Upper lobe of right lung (tissue), 1 donor: ENCODE results near the gene MIEN1. TPM values are rescaled to one million over a fixed set of nuclear protein-coding genes. Genes with fewer than 3 reads are reported as not detected.

Source experiments
- ATAC-seq: fragments of 200-7000 bp; cut with Tn5 transposase; one replicate; pipeline ENCODE4 v1.9.1; 2020; ENCODE audit warnings: mild to moderate bottlenecking, moderate library complexity
- DNase-seq: peaks from one replicate; pipeline ENCODE4 v3.0.0-alpha.2; 2020
- H3K27ac ChIP-seq: fragments of 200-600 bp; one replicate; pipeline ENCODE4 v1.8.0; 2022
- H3K27me3 ChIP-seq: fragments of 200-600 bp; one replicate; pipeline ENCODE4 v1.8.0; 2022; ENCODE audit warnings: mild to moderate bottlenecking
- H3K36me3 ChIP-seq: fragments of 200-600 bp; one replicate; pipeline ENCODE4 v1.8.0; 2022
- H3K4me1 ChIP-seq: fragments of 200-600 bp; one replicate; pipeline ENCODE4 v1.8.0; 2022
- H3K4me3 ChIP-seq: fragments of 200-600 bp; one replicate; pipeline ENCODE4 v1.8.0; 2022; ENCODE audit warnings: mild to moderate bottlenecking
- H3K9me3 ChIP-seq: fragments of 200-600 bp; one replicate; pipeline ENCODE4 v1.8.0; 2022
- CTCF ChIP-seq: fragments of 200-600 bp; IDR thresholded peaks from one replicate; pipeline ENCODE4 v1.8.0; 2022; ENCODE audit warnings: antibody characterized with exemption
- intact Hi-C: fragments of 100-400 bp; cut with DNase I; formaldehyde crosslinking; loops from one replicate; pipeline ENCODE4 v1.11.0; 2022
- total RNA-seq: library from RNA; stranded (reverse); fragmentation: NEBNext Ultra II Directional; extraction: Animal tissue kit (Norgen Biotek cat#: 25700); gene quantifications from one replicate; pipeline ENCODE4 v1.2.1, GENCODE V29; 2021
- donor health status: DM: no; HTN: yes; CAD: no; lungs with severe emphysema.

Gene MIEN1
- total RNA-seq, 1 donor from 2014 or later, result 48.5 TPM

GRCh38 chr17:39719563-39720355, 10.6 kb downstream of the MIEN1 start:
- no peak for TF ChIP-seq CTCF
- ATAC-seq (no peak), DNase-seq (no peak)
- Histone ChIP-seq H3K27me3 (no peaks in the 10 kb centered on the region), H3K9me3 (no peaks in the 10 kb centered on the region), H3K4me1 (no peaks in the 10 kb centered on the region), H3K36me3 (peaks cover 44% of the 10 kb centered on the region), H3K27ac (no peak overlapping the region), H3K4me3 (no peak overlapping the region)
- intact Hi-C loops, result no loop called here

DNA sequence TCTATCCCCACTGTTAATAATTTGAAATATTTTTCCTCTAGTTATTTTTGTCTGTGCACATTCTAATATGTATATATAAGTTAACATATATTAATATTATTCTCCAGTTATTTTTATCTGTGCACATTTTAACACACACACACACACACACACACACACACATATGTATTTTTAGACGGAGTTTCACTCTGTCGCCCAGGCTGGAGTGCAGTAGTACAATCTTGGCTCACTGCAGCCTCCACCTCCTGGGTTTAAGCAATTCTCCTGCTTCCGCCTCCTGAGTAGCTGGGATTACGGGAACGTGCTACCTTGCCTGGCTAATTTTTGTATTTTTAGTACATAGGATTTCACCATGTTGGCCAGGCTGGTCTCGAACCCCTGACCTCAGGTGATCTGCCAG, 12.7 kb downstream of the MIEN1 start:
- H3K27me3 ChIP-seq, result no peaks in the 10 kb centered on the region
- DNase-seq (no peak), ATAC-seq (no peak)
- no peak overlapping the region for H3K4me3 ChIP-seq
- H3K4me1 ChIP-seq, result no peaks in the 10 kb centered on the region
- peaks cover 50% of the 10 kb centered on the region for H3K36me3 ChIP-seq
- no peak for TF ChIP-seq CTCF
- H3K9me3 ChIP-seq, result no peaks in the 10 kb centered on the region
- H3K27ac ChIP-seq, result no peak overlapping the region
- intact Hi-C loops, result no loop called here

DNA sequence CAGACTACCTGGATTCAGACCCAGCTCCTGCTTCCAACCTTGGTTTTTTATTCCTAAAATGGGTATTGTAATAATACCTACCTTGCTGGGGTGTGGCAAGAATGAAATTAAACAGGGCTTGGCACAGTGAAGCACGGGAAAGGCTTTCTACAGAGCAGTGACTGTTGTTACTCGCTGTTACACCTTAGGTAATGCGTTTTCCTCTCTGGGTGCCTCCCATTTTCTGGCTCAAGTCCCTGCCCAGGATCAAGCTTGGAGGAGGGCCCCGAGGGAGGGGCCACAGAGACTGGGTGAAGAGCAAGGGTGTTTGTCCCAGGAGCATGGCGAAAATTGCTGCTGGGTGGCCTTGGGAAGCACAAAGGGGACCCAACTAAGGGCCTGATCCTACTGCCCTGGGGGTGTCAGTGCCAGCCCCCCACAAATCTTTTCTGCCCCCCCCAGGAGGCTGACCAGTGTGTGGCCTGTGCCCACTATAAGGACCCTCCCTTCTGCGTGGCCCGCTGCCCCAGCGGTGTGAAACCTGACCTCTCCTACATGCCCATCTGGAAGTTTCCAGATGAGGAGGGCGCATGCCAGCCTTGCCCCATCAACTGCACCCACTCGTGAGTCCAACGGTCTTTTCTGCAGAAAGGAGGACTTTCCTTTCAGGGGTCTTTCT, 13.3 kb downstream of the MIEN1 start:
- H3K9me3 ChIP-seq, result no peaks in the 10 kb centered on the region
- H3K4me3 ChIP-seq, result no peak overlapping the region
- H3K4me1 ChIP-seq, result no peaks in the 10 kb centered on the region
- intact Hi-C loops, result no loop called here
- no peak for TF ChIP-seq CTCF
- ATAC-seq (peak; percentile 88), DNase-seq (no peak)
- peak overlapping the region; percentile 55 for H3K27ac ChIP-seq
- no peaks in the 10 kb centered on the region for H3K27me3 ChIP-seq
- H3K36me3 ChIP-seq, result peaks cover 53% of the 10 kb centered on the region

DNA sequence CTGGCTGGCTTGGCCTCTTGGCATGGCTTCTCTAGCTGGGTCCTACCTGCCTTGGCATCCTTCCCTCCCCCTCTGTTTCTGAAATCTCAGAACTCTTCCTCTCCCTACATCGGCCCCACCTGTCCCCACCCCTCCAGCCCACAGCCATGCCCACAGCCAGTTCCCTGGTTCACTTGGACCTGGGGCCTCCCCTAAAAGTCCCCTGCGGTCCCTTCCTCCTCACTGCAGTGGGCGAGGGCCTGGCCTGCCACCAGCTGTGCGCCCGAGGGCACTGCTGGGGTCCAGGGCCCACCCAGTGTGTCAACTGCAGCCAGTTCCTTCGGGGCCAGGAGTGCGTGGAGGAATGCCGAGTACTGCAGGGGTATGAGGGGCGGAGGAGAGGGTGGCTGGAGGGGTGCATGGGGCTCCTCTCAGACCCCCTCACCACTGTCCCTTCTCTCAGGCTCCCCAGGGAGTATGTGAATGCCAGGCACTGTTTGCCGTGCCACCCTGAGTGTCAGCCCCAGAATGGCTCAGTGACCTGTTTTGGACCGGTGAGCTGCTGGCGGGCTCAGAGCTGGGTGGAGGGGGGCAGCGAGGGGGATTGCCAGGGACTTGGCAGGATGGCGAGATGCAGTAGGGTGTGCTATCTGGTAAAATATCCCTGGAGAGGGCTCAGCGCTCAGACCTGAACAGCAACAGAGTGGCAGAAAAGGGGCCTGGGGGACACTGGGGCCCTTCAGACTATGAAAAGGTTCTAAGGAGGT, 14.1 kb downstream of the MIEN1 start:
- ATAC-seq, result peak; percentile 11
- Histone ChIP-seq H3K27me3 (no peaks in the 10 kb centered on the region), H3K9me3 (no peaks in the 10 kb centered on the region), H3K4me1 (no peaks in the 10 kb centered on the region), H3K36me3 (peaks cover 54% of the 10 kb centered on the region), H3K4me3 (no peak overlapping the region), H3K27ac (peak overlapping the region; percentile 55)
- no peak for TF ChIP-seq CTCF
- intact Hi-C loops, result no loop called here
- no peak for DNase-seq

DNA sequence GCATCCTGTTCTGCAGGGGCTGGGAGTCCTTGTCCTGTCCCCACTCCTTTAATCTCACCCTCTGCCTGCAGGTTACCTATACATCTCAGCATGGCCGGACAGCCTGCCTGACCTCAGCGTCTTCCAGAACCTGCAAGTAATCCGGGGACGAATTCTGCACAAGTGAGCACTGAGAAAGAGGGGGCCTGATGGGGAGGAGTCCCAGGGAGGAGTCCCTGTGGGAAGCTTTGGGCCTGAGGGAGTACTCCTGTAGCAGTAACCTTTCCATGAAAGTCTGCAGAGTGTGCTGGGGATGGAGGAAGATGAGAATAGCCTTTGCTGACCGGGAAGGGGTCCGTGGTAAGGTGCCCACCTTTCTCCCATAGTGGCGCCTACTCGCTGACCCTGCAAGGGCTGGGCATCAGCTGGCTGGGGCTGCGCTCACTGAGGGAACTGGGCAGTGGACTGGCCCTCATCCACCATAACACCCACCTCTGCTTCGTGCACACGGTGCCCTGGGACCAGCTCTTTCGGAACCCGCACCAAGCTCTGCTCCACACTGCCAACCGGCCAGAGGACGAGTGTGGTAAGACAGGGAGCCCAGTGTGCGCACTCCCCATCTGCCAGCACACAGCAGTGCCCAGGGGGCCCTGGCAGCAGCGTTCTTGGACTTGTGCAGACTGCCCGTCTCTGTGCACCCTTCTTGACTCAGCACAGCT, 14.8 kb downstream of the MIEN1 start:
- Histone ChIP-seq H3K4me3 (no peak overlapping the region), H3K4me1 (no peaks in the 10 kb centered on the region), H3K27me3 (no peaks in the 10 kb centered on the region), H3K27ac (no peak overlapping the region), H3K36me3 (peaks cover 61% of the 10 kb centered on the region), H3K9me3 (no peaks in the 10 kb centered on the region)
- intact Hi-C loops, result no loop called here
- ATAC-seq (no peak), DNase-seq (no peak)
- TF ChIP-seq CTCF, result no peak
